GM19452 (cell line): ENCODE data around the gene HECTD1.
"Not testable (repeated sequence)": the region's sequence is repeated elsewhere in the genome, so short reads cannot be mapped to it uniquely, and the experiment has no call there.

ENCODE experiments used
- ATAC-seq: cut with Tn5 transposase; IDR thresholded peaks from one replicate; pipeline ENCODE4 v1.9.1; 2021; ENCODE audit not compliant: unreplicated experiment

Gene HECTD1

DNA sequence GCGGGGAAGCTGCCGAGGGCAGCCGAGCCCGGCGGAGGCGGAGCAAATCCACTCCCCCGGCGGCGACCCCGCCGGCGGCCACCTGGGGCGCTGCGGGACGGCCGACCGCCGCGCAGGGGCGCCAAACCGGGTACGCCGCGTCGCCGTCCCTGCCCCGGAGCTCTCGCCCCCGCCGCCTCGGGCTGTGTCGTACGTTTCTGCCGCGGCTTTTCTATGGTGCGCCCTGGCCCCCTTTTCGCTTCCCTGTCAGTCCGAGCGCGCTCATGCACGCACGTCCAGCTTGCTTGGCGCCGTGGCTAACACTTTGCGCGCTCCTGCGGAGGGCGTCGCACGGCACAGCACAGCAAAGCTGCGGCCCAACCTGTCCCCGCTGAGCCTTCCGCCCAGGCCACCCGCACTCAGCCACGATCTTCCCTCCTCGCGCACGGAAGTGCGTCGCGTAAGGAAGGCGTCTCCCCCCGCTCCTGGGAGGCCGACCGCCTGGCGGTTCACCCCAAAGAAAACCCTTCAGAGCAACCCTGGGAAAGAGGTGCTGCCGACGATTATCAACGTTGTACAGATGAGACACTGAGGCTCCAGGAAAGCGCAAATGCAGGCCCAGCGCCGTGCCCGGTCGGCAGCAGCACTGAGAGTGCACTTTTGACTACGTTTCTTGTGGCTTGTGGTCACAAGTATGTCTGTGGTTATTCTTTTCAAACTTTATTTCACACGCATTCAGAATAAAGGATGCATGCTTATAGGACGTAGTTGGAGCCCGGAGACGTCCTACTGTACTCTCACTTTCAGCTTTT lies at the start of gene HECTD1:
Gene HECTD1 (minus strand): TSS at position 39 of the 791 bp plus-strand sequence. CDS start 1,857 bp downstream, outside the sequence.
- peak; percentile 70 for ATAC-seq

- ATAC-seq = no peak
These were observed 49.6 kb upstream of the HECTD1 start for GRCh38 chr14:31257244-31257553.

DNA sequence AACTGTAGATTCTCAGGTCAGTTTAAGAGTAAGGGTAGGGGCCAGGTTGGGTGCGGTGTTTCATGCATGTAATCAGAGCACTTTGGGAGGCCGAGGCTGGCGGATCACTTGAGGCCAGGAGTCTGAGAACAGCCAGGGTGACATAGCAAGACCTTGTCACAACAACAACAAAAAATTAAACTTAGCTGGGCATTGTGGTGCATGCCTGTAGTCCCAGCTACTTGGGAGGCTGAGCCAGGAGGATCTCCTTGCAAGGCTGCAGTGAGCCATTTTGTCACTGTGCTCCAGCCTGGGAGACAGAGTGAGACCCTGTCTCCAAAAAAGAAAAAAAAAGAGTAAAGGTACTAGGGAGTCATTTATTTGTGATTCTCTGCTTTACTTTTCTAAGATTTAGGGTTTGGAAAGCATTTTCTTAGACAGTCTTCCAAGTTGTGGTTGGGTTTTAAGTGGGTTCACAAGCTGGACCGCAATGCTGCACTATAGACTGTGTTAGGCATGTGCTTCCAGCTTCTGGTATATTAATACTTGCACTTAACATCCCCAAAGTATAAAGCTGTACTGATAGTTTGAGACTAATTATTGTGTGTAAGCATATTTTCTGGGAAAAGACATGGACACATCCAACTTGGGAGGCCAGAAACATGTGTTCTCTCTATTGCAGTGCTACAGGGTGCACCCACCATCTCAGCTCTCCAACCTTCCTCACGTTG lies 49.1 kb upstream of the HECTD1 start:
- no peak for ATAC-seq

DNA sequence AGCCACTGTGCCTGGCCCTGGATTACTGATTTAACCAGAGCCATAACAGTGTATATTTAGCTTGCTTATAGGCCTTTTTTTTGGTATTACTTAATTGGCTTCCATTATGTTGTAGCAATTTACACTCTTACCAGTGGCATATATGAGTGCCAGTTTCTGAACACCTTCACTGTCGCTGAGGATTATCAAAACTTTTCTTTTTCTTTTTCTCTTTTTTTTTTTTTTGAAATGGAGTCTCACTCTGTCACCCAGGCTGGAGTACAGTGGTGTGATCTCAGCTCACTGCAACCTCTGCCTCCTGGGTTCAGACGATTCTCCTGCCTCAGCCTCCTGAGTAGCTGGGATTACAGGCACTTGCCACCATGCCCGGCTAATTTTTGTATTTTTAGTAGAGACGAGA lies 48.3 kb upstream of the HECTD1 start:
- not testable (repeated sequence) for ATAC-seq

GRCh38 chr14:31255286-31255685 lies 47.7 kb upstream of the HECTD1 start:
- no peak for ATAC-seq

GRCh38 chr14:31253746-31254471 lies 46.3 kb upstream of the HECTD1 start:
- ATAC-seq = no peak

DNA sequence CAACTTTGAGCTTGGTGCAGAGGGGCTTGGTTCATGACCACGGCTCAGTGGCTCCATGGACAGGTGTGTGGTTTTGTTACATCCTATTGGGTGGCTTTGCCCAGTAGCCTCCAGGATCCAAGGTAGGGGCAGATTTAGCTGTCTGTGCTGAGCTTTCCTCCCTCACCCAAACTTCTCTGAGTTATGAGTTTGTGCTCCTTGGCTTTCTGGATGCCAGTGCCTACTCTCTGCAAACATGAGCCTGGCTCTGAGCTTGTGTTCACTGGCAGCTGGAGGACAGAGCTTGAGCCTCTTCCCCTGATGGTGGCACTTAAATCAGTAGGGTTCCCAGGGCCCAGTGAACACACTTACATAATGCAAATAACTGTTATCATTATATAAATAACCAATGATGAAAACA lies 45.3 kb upstream of the HECTD1 start:
- ATAC-seq = no peak

DNA sequence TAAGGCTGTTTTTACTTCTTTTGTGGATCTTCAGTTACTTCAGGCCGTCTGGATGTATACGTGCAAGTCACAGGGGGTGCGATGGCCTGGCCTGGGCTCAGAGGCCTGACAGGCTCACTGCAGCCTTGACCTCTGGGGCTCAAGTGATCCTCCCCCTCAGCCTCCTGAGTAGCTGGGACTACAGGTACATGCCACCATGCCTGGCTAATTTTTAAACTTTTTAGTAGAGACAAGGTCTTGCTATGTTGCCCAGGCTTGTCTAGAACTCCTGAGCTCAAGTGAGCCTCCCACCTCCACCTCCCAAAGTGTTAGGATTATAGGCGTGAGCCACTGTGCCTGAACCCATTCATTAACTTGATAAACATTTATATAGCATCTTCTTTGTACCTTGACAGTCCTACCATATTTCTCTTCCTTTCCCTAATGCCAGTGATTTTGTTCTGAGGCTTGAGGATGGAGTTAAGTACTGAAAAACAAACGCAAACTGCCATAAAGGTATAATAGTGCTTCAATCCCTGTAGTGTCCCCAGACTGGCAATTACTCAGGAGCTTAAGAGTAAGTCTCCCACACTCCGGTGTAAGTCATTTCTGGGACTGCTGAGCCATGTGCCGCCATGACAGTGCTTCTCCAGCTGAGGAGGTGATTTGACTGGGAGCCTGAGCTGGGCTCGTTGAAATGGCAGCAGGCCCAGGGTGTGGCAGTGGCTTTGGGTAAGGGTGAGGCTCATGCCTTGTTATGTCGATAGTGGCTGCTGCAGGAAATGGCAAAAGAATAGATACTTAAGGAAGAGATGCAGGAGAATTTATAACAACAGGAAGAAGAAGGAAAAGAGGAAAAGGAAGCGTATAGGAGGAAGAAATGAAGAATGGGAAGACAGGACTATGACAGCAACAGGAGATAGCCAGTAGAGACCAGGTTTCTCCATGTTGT lies 43.7 kb upstream of the HECTD1 start:
- ATAC-seq = no peak

GRCh38 chr14:31244626-31245025 lies 37.0 kb upstream of the HECTD1 start:
- ATAC-seq = no peak

DNA sequence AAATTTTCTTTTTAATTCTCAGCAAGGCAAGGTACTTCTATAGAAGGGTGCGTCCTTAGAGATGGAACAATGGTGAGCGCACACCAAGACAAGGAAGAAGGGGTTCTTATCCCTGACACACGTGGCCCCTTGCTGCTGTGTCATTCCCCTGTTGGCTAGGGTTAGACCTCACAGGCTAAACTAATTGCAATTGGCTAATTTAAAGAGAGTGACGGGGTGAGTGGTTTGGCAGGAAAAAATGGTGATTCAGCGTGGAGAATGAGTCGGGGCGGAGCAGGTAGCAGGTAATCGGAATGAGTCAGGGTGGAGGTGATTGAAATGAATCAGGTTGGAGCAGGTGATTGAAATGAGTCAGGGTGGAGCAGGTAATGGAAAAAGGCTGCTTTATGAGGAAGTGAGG lies 36.3 kb upstream of the HECTD1 start:
- no peak for ATAC-seq

- ATAC-seq = not testable (repeated sequence)
These were observed 34.8 kb upstream of the HECTD1 start for GRCh38 chr14:31242161-31242940.

DNA sequence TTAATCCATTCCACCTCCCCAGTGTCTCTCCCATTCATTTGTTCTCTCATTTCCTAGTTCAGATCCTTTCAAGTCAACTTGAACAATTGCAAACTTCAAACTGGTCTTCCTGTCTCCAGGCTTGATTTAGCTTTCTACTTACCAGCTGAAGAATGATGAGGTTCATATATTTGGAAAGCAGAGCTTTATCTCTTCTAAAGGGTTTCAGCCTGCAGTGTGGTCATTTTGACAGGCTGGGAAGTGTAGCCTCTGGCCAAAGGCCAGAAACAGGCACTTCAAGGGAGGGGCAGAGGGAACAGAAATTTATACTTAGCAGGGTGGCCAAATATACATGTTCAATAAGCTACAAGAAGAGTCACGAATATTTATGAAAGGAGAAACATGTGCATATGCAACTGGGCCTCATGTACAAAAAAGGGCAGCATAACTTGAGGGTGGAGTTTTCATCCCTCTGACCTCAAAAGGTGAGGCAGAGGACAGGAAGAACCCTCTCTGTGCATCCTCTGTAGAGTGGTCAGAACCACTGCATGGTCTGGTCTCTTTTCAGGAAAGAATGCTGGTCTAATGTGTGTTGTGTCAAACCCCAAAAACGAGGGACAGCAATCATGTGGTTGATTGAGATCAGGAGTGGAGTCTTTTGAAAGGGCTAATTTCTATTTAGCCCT lies 34.0 kb upstream of the HECTD1 start:
- no peak for ATAC-seq

DNA sequence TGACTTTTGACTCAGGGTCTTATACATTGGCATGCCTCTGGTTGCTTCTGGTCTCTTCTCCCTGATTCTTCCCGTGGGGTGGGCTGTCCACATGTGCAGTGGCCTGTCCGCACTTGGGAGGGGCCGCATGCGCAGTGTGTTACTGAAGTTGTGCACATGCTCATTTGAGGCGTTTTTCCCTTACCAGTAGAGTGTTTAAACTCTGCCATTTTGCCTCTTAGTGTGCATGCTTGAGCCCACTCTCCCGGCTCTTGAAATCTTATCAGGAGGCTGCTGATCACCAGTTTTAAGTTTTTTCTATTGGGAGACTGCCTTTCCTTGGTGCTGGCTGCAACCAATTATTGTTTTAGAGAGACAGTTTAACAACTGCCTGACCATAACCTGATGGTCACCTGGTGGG lies 32.1 kb upstream of the HECTD1 start:
- no peak for ATAC-seq

DNA sequence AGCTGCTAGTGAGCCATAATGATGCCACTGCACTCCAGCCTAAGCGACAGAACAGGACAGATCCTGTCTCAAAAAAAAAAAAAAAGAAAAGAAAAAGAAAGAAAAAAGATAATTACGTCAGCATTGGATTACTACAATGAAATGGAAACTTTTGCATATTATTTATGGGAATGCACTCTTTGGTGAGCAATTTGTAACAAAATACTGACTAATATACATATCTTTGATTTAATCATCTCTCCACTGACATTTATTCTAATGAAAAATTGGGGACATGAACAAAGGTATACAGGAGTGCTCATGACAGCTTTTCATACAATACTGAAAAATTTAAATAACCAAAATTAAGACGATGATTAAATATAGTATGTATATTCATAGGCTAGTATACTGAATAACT lies 27.9 kb upstream of the HECTD1 start:
- no peak for ATAC-seq

GRCh38 chr14:31232081-31232480 lies 24.5 kb upstream of the HECTD1 start:
- no peak for ATAC-seq

DNA sequence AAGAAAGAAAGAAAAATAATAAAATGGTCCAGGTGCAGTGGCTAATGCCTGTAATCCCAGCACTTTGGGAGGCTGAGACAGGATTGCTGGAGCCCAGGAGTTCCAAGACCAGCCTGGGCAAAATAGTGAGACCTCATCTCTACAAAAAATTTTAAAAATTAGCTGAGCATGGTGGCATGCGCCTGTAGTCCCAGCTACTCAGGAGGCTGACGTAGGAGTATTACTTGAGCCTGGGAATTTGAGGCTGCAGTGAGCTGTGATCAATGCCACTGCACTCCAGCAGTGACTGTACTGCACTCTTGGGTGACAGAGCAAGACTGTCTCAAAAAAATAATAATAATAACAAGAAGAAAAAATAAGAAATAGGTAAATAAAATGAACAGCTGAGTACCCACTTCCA lies 23.7 kb upstream of the HECTD1 start:
- ATAC-seq = not testable (repeated sequence)

GRCh38 chr14:31230573-31230958 lies 23.0 kb upstream of the HECTD1 start:
- no peak for ATAC-seq

DNA sequence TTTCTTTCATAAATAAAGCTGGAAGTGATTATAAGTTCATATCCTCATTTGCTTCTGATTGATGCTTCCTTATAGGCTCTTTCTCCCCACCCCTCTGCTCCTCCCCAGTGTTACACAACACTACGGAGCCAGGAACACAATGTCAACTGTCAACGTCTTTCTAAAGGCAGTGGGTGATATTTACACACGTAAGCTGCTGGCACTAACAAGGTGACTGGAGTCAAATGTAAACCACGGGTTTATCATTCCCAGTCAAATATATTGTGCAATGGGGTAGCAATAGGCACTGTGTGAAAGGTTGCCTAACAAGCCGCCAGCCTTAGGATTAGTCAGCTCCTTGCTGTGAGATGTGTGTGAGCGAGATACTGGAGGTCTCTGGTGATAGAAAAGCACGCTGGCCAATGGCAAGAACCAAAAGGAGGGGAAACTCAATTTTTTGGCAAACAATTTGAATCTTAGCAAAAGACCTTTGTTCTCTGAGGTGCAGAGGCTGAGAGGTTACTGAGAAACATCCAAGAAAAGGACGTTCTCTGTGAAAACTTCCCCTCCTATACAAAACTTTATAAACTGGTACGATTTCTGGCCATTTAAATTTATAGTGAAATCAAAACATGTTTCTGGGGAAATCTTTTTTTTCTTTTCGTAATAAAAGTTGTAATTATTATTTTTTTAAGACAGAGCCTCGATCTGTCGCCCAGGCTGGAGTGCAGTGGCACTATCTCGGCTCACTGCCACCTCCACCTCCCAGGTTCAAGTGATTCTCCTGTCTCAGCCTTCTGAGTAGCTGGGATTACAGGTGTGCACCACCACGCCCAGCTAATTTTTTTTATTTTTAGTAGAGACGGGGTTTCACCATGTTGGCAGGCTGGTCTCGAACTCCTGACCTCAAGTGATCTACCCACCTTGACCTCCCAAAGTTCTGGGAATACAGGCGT lies 22.3 kb upstream of the HECTD1 start:
- ATAC-seq = no peak
